Activated CD4-positive, alpha-beta memory T cell treated with anti-CD3 and anti-CD28 coated beads for 36 hours (primary cell): ENCODE results near the gene CPO. TPM values are rescaled to one million over a fixed set of nuclear protein-coding genes. Genes with fewer than 3 reads are reported as not detected.
A peak's percentile ranks its signal among the peaks of the same experiment; 100 is the strongest.

Experiments
- CTCF ChIA-PET: fragments of 350-600 bp; sonication (Branson Sonifier 250); formaldehyde crosslinking; loops from one replicate; lab custom pipeline; 2021; ENCODE audit warnings: antibody characterized with exemption, inconsistent platforms; lab: Charles Lee
- POLR2A ChIA-PET: fragments of 350-600 bp; sonication (Branson Sonifier 250); formaldehyde crosslinking; loops from one replicate; lab custom pipeline; 2021; ENCODE audit warnings: antibody characterized with exemption; lab: Charles Lee
- DNase-seq: peaks from one replicate; pipeline ENCODE4 v3.0.0-alpha.2; 2020
- H3K27ac Mint-ChIP-seq: one replicate; pipeline ENCODE4 v1.8.0; 2021; ENCODE audit warnings: mixed read lengths
- H3K27me3 Mint-ChIP-seq: one replicate; pipeline ENCODE4 v1.8.0; 2021; ENCODE audit warnings: mixed read lengths
- H3K36me3 Mint-ChIP-seq: one replicate; pipeline ENCODE4 v1.8.0; 2021; ENCODE audit warnings: mixed read lengths
- H3K4me1 Mint-ChIP-seq: one replicate; pipeline ENCODE4 v1.8.0; 2021; ENCODE audit warnings: low read depth, mixed read lengths
- H3K4me3 Mint-ChIP-seq: one replicate; pipeline ENCODE4 v1.8.0; 2021; ENCODE audit warnings: mild to moderate bottlenecking, mixed read lengths
- H3K9me3 Mint-ChIP-seq: one replicate; pipeline ENCODE4 v1.8.0; 2021; ENCODE audit warnings: mixed read lengths
- intact Hi-C: fragments of 100-400 bp; cut with micrococcal nuclease; formaldehyde crosslinking; loops from one replicate; pipeline ENCODE4 v1.15.1; 2023
- total RNA-seq, 2 experiments: library from RNA; stranded (reverse); gene quantifications; one replicate each; pipeline ENCODE4 v1.2.3, GENCODE V29; 2021

CPO gene
- total RNA-seq, 2 experiments from 2014 or later, result not detected

DNA sequence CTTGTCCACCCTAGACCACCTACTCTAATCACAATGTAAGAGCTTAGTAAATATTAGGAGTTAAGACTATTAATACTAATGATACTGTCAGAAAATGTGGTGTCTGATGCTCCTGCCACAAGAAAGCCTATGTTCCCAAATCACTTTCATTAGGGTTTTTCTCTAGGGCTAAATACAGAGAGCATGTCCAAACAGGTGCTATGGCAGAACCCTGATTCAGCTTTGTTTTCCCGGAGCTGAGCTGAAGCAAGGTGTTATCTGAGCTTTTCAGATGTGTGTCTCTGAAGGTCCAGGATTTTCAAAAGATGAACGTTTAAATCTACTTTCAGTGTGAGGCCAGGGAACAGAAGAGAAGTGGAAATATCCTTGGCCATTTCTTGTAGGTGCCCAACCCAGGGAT is 40.6 kb downstream of the CPO start:
- Mint-ChIP-seq H3K36me3 (no peaks in the 10 kb centered on the region), H3K27me3 (no peaks in the 10 kb centered on the region), H3K4me1 (no peaks in the 10 kb centered on the region), H3K9me3 (peaks cover 2% of the 10 kb centered on the region), H3K27ac (no peak overlapping the region), H3K4me3 (no peak overlapping the region)
- ChIA-PET POLR2A (no interaction called here), CTCF (no interaction called here)
- DNase-seq, result no peak
- intact Hi-C loops, result loop anchor here (10.0 kb wide), 4 partner anchors 145 to 335 kb away; no protein-coding TSS in a partner anchor

DNA sequence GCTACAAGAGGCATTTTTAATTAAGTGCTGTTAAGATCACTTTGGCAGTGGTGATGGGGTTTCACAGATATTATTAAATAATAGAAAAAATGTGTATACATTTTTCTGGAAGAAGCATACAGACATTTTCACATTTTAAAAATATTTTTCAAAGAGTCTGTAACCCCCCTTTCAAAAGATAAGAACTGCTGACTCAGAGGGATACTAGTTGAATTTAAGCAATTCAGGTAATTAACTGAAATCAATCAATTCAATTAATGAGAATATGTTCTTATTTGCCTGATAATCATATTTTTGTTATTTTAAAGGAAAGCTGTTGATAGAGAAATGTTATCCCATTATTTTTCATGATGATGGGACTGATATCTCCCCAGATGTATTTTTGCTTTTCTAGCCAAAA is 41.1 kb downstream of the CPO start:
- Mint-ChIP-seq H3K4me1 (no peaks in the 10 kb centered on the region), H3K27ac (no peak overlapping the region), H3K36me3 (no peaks in the 10 kb centered on the region), H3K9me3 (peaks cover under 1% of the 10 kb centered on the region), H3K4me3 (no peak overlapping the region), H3K27me3 (no peaks in the 10 kb centered on the region)
- DNase-seq, result no peak
- POLR2A ChIA-PET, result no interaction called here
- CTCF ChIA-PET, result interaction anchor here (1.8 kb wide), 1 partner anchor 491 kb away, joined by 5 read pairs; no protein-coding TSS in a partner anchor
- intact Hi-C loops, result loop anchor here (10.0 kb wide), 4 partner anchors 144 to 334 kb away; no protein-coding TSS in a partner anchor

DNA sequence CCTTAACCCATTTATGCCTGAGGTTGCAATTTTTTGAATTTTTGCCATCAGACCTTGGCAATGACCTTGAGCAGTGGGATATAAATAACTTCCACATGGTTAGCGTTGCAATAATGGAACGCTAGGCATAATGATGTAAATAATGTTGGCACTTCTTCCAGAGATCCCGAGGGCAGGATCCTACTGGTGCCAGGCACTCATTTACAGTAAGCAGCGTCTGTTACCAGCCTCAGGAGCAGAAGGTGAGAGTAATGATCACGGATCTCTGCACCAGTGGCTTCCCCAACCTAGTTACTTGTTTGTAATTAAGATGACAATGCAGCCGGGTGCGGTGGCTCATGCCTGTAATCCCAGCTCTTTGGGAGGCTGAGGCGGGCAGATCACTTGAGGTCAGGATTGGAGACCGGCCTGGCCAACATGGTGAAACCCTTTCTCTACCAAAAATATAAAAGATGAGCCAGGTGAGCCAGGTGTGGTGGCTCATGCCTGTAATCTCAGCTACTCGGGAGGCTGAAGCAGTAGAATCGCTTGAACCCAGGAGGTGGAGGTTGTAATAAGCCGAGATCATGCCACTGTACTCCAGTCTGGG is 41.9 kb downstream of the CPO start:
- H3K27me3 Mint-ChIP-seq, result no peaks in the 10 kb centered on the region
- POLR2A ChIA-PET, result no interaction called here
- intact Hi-C loops, result loop anchor here (1.0 to 10.0 kb wide), 5 partner anchors 144 to 492 kb away; no protein-coding TSS in a partner anchor
- peaks cover 4% of the 10 kb centered on the region for H3K9me3 Mint-ChIP-seq
- no peak overlapping the region for H3K27ac Mint-ChIP-seq
- DNase-seq, result no peak
- H3K4me3 Mint-ChIP-seq, result no peak overlapping the region
- CTCF ChIA-PET, result interaction anchor here (0.6 to 1.8 kb wide), 3 partner anchors 151 to 492 kb away, joined by 5 to 7 read pairs (median 5); no protein-coding TSS in a partner anchor
- H3K4me1 Mint-ChIP-seq, result peaks cover under 1% of the 10 kb centered on the region
- H3K36me3 Mint-ChIP-seq, result no peaks in the 10 kb centered on the region

DNA sequence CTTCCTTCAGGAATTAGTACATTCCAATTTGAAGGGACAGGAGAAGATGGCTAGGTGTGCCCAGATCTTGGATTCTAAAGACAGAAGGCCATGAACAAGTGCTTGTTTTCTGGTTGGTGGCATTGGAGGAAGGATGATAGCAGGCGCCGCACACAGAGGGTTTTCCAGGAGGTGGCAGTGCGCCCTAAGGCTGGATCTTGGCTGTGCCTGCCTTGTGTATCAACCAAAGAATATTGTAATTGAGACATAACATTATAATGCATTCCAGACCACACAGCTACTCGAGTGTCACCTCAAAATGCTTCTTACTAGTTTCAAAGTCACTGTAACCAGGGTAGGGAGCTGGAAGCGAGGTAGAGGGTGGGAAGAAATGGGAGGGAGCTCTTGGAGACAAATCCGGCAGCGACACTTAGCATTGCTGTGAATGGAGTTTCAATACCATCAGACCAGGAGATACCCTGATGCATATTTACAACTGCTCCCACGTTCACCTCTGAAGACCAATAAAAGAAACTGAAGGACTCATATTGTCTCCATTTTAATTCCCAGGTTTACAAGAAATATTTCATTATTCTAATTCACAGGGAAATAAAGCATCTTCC is 42.5 kb downstream of the CPO start:
- ChIA-PET POLR2A (no interaction called here), CTCF (interaction anchor here (1.7 to 1.8 kb wide), 2 partner anchors 490 to 492 kb away, joined by 5 to 7 read pairs; no protein-coding TSS in a partner anchor)
- Mint-ChIP-seq H3K4me1 (peaks cover 5% of the 10 kb centered on the region), H3K27me3 (no peaks in the 10 kb centered on the region), H3K4me3 (no peak overlapping the region), H3K9me3 (peaks cover 7% of the 10 kb centered on the region), H3K36me3 (no peaks in the 10 kb centered on the region), H3K27ac (no peak overlapping the region)
- peak; percentile 70 for DNase-seq
- intact Hi-C loops, result loop anchor here (1.0 to 10.0 kb wide), 5 partner anchors 143 to 491 kb away; no protein-coding TSS in a partner anchor

DNA sequence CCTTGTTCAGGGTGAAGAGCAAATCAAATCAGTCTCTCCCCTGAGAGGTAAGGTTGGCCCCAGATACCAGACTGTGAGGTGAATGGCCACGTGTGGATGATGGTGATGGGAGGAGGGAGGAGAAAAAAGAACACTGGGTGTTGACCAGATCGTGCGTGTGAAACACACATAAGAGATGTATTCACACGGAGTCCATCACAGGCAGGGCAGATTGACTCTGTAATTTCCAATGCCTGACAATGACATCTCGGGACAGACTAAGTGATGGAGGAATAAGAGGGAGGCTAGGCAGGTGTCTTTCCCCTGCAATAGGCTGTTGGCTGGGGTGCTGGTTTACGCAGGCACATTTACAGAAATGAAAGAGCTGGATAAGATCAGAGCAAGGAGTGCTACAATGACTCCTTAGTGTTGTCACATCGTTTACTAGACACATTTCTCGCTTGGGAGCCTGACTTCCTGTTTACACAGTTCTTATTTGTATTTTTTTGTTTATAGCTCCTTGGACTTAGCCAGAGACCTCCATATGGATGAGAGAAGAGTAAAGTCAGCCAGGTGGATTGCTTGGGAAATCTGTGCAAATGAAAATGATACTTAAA is 43.1 kb downstream of the CPO start:
- no peak overlapping the region for H3K27ac Mint-ChIP-seq
- no peaks in the 10 kb centered on the region for H3K27me3 Mint-ChIP-seq
- peaks cover 11% of the 10 kb centered on the region for H3K4me1 Mint-ChIP-seq
- intact Hi-C loops, result loop anchor here (10.0 kb wide), 4 partner anchors 142 to 332 kb away; no protein-coding TSS in a partner anchor
- no peaks in the 10 kb centered on the region for H3K36me3 Mint-ChIP-seq
- no peak for DNase-seq
- H3K9me3 Mint-ChIP-seq, result peaks cover 7% of the 10 kb centered on the region
- ChIA-PET CTCF (interaction anchor here (0.5 to 1.8 kb wide), 3 partner anchors 31 to 491 kb away, joined by 4 to 7 read pairs (median 5); no protein-coding TSS in a partner anchor), POLR2A (no interaction called here)
- H3K4me3 Mint-ChIP-seq, result no peak overlapping the region

DNA sequence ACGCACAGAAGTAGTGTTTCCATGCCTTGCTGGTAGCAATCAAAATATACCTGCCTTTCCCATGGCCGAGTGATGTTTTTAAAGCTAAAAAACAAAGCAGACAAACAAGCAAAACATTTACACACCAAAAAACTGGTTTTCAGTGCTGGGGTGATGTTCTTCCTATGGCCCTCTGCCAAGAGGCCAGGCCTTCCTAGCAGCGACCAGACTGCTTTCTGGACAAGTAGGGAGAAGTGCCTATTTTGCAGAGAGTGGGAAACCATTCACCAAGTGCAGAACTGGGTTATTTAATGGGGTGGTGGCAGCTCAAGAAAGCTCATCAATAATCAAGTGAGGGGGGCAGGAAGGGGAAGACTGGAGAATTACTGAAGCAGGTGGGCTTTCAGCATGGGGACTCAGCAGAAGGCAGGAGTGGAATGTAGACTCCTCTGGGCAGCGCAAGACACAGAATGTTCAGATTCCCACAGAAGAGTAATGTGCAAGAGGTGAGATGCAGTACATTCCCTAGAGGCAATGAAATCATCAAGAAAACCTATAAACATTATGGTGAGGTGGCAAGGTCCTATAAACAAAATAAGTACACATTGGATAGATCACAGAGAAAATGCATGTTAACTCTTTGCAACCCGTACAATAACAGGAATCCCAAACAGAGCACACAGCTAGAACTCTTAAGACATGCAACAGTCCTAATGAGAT is 44.0 kb downstream of the CPO start:
- H3K4me3 Mint-ChIP-seq, result no peak overlapping the region
- H3K4me1 Mint-ChIP-seq, result peaks cover 12% of the 10 kb centered on the region
- no peak for DNase-seq
- intact Hi-C loops, result loop anchor here (10.0 kb wide), 4 partner anchors 141 to 331 kb away; no protein-coding TSS in a partner anchor
- H3K27ac Mint-ChIP-seq, result no peak overlapping the region
- H3K36me3 Mint-ChIP-seq, result no peaks in the 10 kb centered on the region
- H3K9me3 Mint-ChIP-seq, result peaks cover 7% of the 10 kb centered on the region
- ChIA-PET POLR2A (no interaction called here), CTCF (interaction anchor here (0.5 to 1.3 kb wide), 4 partner anchors 9 to 490 kb away, joined by 3 to 4 read pairs (median 3); no protein-coding TSS in a partner anchor)
- H3K27me3 Mint-ChIP-seq, result no peaks in the 10 kb centered on the region

DNA sequence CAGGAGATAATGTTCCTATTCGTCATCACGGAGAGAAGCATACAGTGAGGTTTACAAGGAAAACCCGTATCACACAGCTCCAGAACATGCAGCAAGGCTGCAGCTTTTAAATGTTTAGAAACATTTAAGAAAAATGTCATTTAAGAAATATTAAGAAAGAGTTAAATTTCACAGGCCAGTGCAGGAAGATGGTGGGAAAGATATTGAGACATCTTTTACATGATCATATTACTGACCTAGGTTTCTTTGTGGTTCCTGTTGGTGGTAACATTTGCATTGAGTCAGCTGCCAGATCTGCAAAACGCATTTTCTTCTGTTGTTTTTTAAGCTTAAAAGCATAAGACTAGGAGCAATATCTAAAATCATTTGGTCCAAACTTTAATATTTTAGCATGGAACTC is 44.9 kb downstream of the CPO start:
- no peaks in the 10 kb centered on the region for H3K27me3 Mint-ChIP-seq
- CTCF ChIA-PET, result interaction anchor here (0.6 to 1.3 kb wide), 3 partner anchors 8 to 489 kb away, joined by 3 read pairs; no protein-coding TSS in a partner anchor
- no peaks in the 10 kb centered on the region for H3K36me3 Mint-ChIP-seq
- POLR2A ChIA-PET, result no interaction called here
- H3K4me3 Mint-ChIP-seq, result no peak overlapping the region
- H3K9me3 Mint-ChIP-seq, result peaks cover 7% of the 10 kb centered on the region
- peaks cover 17% of the 10 kb centered on the region for H3K4me1 Mint-ChIP-seq
- DNase-seq, result no peak
- H3K27ac Mint-ChIP-seq, result no peak overlapping the region
- intact Hi-C loops, result loop anchor here (10.0 kb wide), 4 partner anchors 141 to 331 kb away; no protein-coding TSS in a partner anchor

DNA sequence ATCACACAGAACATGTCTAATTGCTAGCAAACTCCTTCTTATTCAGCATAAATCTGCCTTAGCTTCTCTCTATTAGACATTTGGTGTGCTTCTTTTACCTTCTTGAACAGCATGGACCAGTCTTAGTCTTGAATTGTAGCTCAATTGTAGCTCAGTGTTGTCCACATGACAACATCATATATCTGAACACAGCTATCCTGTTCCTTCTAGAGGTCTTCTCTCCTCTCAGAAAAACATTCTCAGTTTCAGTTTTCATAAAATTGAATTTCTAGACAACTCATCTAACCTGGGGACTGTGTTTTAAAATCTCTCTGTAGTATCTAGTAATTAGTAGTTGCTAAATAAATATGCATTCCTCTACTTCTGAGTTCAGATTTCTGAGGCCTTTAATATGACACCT is 47.6 kb downstream of the CPO start:
- no peak overlapping the region for H3K4me3 Mint-ChIP-seq
- H3K4me1 Mint-ChIP-seq, result peaks cover 24% of the 10 kb centered on the region
- H3K9me3 Mint-ChIP-seq, result peaks cover 7% of the 10 kb centered on the region
- H3K27ac Mint-ChIP-seq, result no peak overlapping the region
- ChIA-PET CTCF (interaction anchor here (1.1 to 1.2 kb wide), 3 partner anchors 51 to 188 kb away, joined by 3 read pairs; no protein-coding TSS in a partner anchor), POLR2A (no interaction called here)
- H3K36me3 Mint-ChIP-seq, result no peaks in the 10 kb centered on the region
- intact Hi-C loops, result loop anchor here (5.0 to 10.0 kb wide), 5 partner anchors 138 to 328 kb away; no protein-coding TSS in a partner anchor
- no peak for DNase-seq
- H3K27me3 Mint-ChIP-seq, result no peaks in the 10 kb centered on the region

DNA sequence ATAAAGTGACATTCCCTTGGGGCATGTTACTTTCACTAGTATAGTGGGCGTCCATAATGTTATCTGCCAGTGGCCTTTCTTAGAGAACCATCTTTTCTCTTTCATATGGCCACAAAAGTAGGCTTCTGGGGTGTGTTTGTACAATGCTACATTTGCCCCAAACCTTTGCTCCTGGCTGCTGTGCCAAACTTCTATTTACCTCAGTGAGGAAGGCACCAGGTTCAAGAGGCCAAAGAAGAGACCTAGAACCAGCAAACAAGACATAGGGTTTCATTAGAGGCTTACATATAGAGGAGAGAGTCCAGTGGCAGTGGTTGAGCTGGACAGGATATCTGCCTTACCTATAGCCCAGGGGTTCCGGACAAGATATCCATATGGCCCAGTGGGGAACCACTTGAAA is 48.5 kb downstream of the CPO start:
- CTCF ChIA-PET, result interaction anchor here (1.2 kb wide), 2 partner anchors 145 to 291 kb away, joined by 3 read pairs; no protein-coding TSS in a partner anchor
- DNase-seq, result no peak
- intact Hi-C loops, result loop anchor here (2.0 to 10.0 kb wide), 6 partner anchors 137 to 487 kb away; no protein-coding TSS in a partner anchor
- POLR2A ChIA-PET, result no interaction called here
- Mint-ChIP-seq H3K9me3 (peaks cover 7% of the 10 kb centered on the region), H3K36me3 (no peaks in the 10 kb centered on the region), H3K27me3 (no peaks in the 10 kb centered on the region), H3K27ac (no peak overlapping the region), H3K4me3 (no peak overlapping the region), H3K4me1 (peaks cover 24% of the 10 kb centered on the region)

DNA sequence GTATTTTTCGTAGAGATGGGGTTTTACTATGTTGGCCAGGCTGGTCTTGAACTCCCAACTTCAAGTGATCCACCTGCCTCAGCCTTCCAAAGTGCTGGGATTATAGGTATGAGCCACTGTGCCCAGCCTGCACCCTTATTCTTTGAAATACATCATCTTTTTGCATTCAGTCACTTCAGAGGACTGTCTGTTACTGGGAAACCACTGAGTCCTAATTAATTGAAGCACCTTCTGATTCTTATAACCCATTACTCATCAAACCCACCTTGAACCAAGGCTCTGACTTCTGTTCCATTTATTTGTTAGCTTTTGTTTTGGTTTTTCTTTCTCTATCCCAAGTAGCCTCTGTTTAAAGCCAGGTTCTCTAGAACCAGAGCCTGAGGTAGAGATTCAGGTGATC is 49.6 kb downstream of the CPO start:
- intact Hi-C loops, result loop anchor here (2.0 to 10.0 kb wide), 6 partner anchors 136 to 486 kb away; no protein-coding TSS in a partner anchor
- no peak overlapping the region for H3K4me3 Mint-ChIP-seq
- H3K27me3 Mint-ChIP-seq, result no peaks in the 10 kb centered on the region
- no peak for DNase-seq
- H3K27ac Mint-ChIP-seq, result no peak overlapping the region
- H3K36me3 Mint-ChIP-seq, result no peaks in the 10 kb centered on the region
- H3K9me3 Mint-ChIP-seq, result peaks cover 7% of the 10 kb centered on the region
- POLR2A ChIA-PET, result no interaction called here
- CTCF ChIA-PET, result interaction anchor here (1.0 to 2.4 kb wide), 2 partner anchors 9 to 484 kb away, joined by 4 to 8 read pairs; no protein-coding TSS in a partner anchor
- H3K4me1 Mint-ChIP-seq, result peaks cover 24% of the 10 kb centered on the region

DNA sequence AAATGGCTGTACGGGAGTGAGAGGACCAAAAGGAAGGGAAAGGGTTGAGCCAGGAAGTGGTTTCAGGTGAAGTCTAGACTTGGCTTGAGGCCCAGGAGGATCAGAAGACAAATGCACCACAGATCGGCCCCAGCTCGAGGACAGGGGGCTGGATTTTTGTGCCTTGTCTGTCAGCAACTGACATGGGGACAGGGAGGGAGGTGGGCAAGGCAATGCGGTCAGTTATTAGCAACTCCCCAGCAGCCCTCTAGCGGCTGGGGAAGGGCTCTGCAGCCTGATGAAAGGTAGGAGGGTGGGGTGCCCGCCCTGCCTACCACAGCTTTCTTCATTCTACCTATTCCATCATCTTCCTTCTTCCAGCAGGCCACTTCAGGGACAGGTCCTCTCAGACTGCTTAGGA is 50.0 kb downstream of the CPO start:
- Mint-ChIP-seq H3K36me3 (no peaks in the 10 kb centered on the region), H3K27me3 (no peaks in the 10 kb centered on the region), H3K4me3 (no peak overlapping the region), H3K9me3 (peaks cover 7% of the 10 kb centered on the region), H3K4me1 (peaks cover 24% of the 10 kb centered on the region), H3K27ac (no peak overlapping the region)
- intact Hi-C loops, result loop anchor here (2.0 to 10.0 kb wide), 6 partner anchors 135 to 485 kb away; no protein-coding TSS in a partner anchor
- DNase-seq, result peak; percentile 18
- ChIA-PET CTCF (interaction anchor here (1.0 to 2.4 kb wide), 2 partner anchors 9 to 484 kb away, joined by 4 to 8 read pairs; no protein-coding TSS in a partner anchor), POLR2A (no interaction called here)
